Smooth muscle cell (in vitro differentiated cells): ENCODE measurements around the gene PLXNC1. TPM values are rescaled to one million over a fixed set of nuclear protein-coding genes. Genes with fewer than 3 reads are reported as not detected.

Source experiments
- DNase-seq: peaks from one replicate; lab custom pipeline; 2025; ENCODE audit not compliant: unreplicated experiment; lab: John Stamatoyannopoulos, UW
- H2AFZ ChIP-seq: fragments of 200-600 bp; sonication (generic); 2 replicates; pipeline ENCODE4 v1.6.0; 2016; ENCODE audit warnings: antibody characterized with exemption, low read depth, mild to moderate bottlenecking
- H3F3A ChIP-seq: fragments of 200-600 bp; sonication (generic); 2 replicates; pipeline ENCODE4 v1.6.0; 2017; ENCODE audit warnings: antibody characterized with exemption, low read depth
- H3K27ac ChIP-seq: fragments of 200-600 bp; sonication (generic); 2 replicates; pipeline ENCODE4 v1.5.1; 2016; ENCODE audit warnings: low read depth, mild to moderate bottlenecking
- H3K27me3 ChIP-seq: fragments of 200-600 bp; sonication (generic); 2 replicates; pipeline ENCODE4 v1.6.1; 2016; ENCODE audit warnings: low read depth, mild to moderate bottlenecking
- H3K36me3 ChIP-seq: fragments of 200-600 bp; sonication (generic); 2 replicates; pipeline ENCODE4 v1.5.1; 2016; ENCODE audit warnings: low read depth
- H3K4me1 ChIP-seq: fragments of 200-600 bp; sonication (generic); 2 replicates; pipeline ENCODE4 v1.5.1; 2016; ENCODE audit warnings: low read depth
- H3K4me2 ChIP-seq: fragments of 200-600 bp; sonication (generic); 2 replicates; pipeline ENCODE4 v1.6.0; 2016; ENCODE audit warnings: mild to moderate bottlenecking
- H3K4me3 ChIP-seq: fragments of 200-600 bp; sonication (generic); 2 replicates; pipeline ENCODE4 v1.5.1; 2016; ENCODE audit warnings: mild to moderate bottlenecking
- H3K79me2 ChIP-seq: fragments of 200-600 bp; sonication (generic); 2 replicates; pipeline ENCODE4 v1.6.0; 2016; ENCODE audit warnings: low read depth, mild to moderate bottlenecking
- H3K9ac ChIP-seq: fragments of 200-600 bp; sonication (generic); 2 replicates; pipeline ENCODE4 v1.6.0; 2016; ENCODE audit warnings: low read depth
- H3K9me3 ChIP-seq: fragments of 200-600 bp; sonication (generic); replicated peaks from 2 replicates; pipeline ENCODE4 v1.5.1; 2016; ENCODE audit warnings: low read depth
- H4K20me1 ChIP-seq: fragments of 200-600 bp; sonication (generic); 2 replicates; pipeline ENCODE4 v1.6.0; 2016; ENCODE audit warnings: low read depth
- CTCF ChIP-seq: fragments of 200-600 bp; sonication (generic); IDR thresholded peaks from 2 replicates; pipeline ENCODE4 v1.5.1; 2017; ENCODE audit warnings: borderline replicate concordance, mild to moderate bottlenecking, antibody characterized with exemption; ENCODE audit not compliant: insufficient read depth, poor library complexity, severe bottlenecking
- WGBS: methylation state at CpG from one replicate; pipeline ENCODE4 v1.1.7; 2016; ENCODE audit warnings: low lambda C conversion rate; 5-methylcytosine and 5-hydroxymethylcytosine counted together
- polyA plus RNA-seq: library from polyadenylated mRNA; unstranded; fragments of >200 nt; fragmentation: Nextera tagmentation; extraction: Ambion mirVana; gene quantifications from 2 replicates; pipeline ENCODE4 v1.2.1, GENCODE V29; 2016
- total RNA-seq: library from RNA; depleted of rRNA; stranded (reverse); fragments of >200 nt; gene quantifications from 2 replicates; pipeline ENCODE4 v1.2.3, GENCODE V29; 2014

PLXNC1 gene
- total and polyA plus RNA-seq, 2 experiments from 2014 or later, result 0.49 to 0.66 TPM

GRCh38 chr12:94336211-94336925 lies 188.0 kb downstream of the PLXNC1 start:
- no peak overlapping the region for H3K27ac ChIP-seq
- no peaks in the 10 kb centered on the region for H3K36me3 ChIP-seq
- no peak for DNase-seq
- 68% methylated on average over 5 of the region's 5 CpGs for WGBS
- no peak overlapping the region for H2AFZ ChIP-seq
- H3K4me3 ChIP-seq, result no peak overlapping the region
- no peaks in the 10 kb centered on the region for H3K79me2 ChIP-seq
- no peak overlapping the region for H3K9ac ChIP-seq
- peak overlapping the region; percentile 17 for H3K4me2 ChIP-seq
- H3K4me1 ChIP-seq, result no peaks in the 10 kb centered on the region
- no peaks in the 10 kb centered on the region for H4K20me1 ChIP-seq
- no peaks in the 10 kb centered on the region for H3F3A ChIP-seq
- TF ChIP-seq CTCF, result no peak
- no peaks in the 10 kb centered on the region for H3K9me3 ChIP-seq
- H3K27me3 ChIP-seq, result no peaks in the 10 kb centered on the region

GRCh38 chr12:94338006-94338794 lies 189.8 kb downstream of the PLXNC1 start:
- H3K27me3 ChIP-seq, result no peaks in the 10 kb centered on the region

DNA sequence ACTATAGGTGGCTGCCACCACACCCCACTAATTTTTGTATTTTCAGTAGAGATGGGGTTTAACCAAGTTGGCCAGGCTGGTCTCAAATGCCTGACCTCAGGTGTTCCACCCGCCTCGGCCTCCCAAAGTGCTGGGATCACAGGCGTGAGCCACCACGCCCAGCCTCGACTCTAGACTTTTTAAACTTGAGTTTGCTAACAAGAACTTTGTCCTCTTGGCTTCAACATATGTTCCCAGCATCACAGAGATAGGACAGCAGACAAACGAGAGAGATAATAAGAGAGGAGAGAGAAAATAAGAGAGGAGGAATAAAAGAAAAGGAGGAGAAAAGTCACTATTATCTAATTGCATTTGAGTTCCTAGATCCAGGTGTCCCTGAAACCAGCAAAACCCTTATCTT lies 192.2 kb downstream of the PLXNC1 start:
- TF ChIP-seq CTCF, result no peak
- no peaks in the 10 kb centered on the region for H3K4me1 ChIP-seq
- no peak overlapping the region for H2AFZ ChIP-seq
- no peak overlapping the region for H3K4me3 ChIP-seq
- no peaks in the 10 kb centered on the region for H3K36me3 ChIP-seq
- no peak overlapping the region for H3K9ac ChIP-seq
- H3K9me3 ChIP-seq, result no peaks in the 10 kb centered on the region
- 96% methylated on average over 6 of the region's 6 CpGs for WGBS
- H3K4me2 ChIP-seq, result no peak overlapping the region
- no peaks in the 10 kb centered on the region for H3F3A ChIP-seq
- no peaks in the 10 kb centered on the region for H3K27me3 ChIP-seq
- H4K20me1 ChIP-seq, result no peaks in the 10 kb centered on the region
- H3K27ac ChIP-seq, result no peak overlapping the region
- H3K79me2 ChIP-seq, result no peaks in the 10 kb centered on the region
- no peak for DNase-seq

More at GRCh38 chr12:94338006-94338794, 189.8 kb downstream of the PLXNC1 start:
- 94% methylated on average over 4 of the region's 4 CpGs for WGBS
- Histone ChIP-seq H4K20me1 (no peaks in the 10 kb centered on the region), H3K9me3 (no peaks in the 10 kb centered on the region), H3K4me2 (no peak overlapping the region), H3K4me3 (no peak overlapping the region), H3K27ac (no peak overlapping the region), H2AFZ (no peak overlapping the region), H3F3A (no peaks in the 10 kb centered on the region), H3K79me2 (no peaks in the 10 kb centered on the region), H3K9ac (no peak overlapping the region), H3K36me3 (no peaks in the 10 kb centered on the region), H3K4me1 (no peaks in the 10 kb centered on the region)
- DNase-seq, result no peak
- TF ChIP-seq CTCF, result no peak
